Measurements from ENCODE around the gene REPS1. TPM values are rescaled to one million over a fixed set of nuclear protein-coding genes. Genes with fewer than 3 reads are reported as not detected.

The REPS1 gene
- total RNA-seq, 1 experiment from 2014 or later: 55.1 TPM

DNA sequence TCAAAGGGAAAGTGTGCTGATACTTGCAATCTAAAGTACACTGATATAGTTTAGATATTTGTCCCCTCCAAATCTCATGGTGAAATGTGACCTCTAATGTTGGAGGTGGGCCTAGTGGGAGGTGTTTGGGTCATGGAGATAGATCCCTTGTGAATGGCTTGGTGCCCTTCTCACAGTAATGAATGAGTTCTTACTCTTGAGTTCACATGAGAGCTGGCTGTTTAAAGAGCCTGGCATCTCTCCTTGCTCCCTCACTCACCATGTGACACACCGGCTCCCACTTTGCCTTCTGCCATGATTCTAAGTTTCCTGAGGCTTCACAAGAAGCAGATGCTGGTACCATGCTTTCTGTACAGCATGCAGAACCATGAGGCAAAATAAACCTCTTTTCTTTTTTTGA, 78.1 kb downstream of the REPS1 start:
- ChIA-PET POLR2A (no interaction called here), CTCF (no interaction called here)
- Mint-ChIP-seq H3K4me3 (no peak overlapping the region), H3K27me3 (ENCODE audit: low read depth) (no peaks in the 10 kb centered on the region), H3K27ac (no peak overlapping the region), H3K36me3 (peaks cover 71% of the 10 kb centered on the region), H3K4me1 (no peaks in the 10 kb centered on the region), H3K9me3 (no peaks in the 10 kb centered on the region)
- DNase-seq (ENCODE audit: low spot score) (no peak), ATAC-seq (no peak)
- TF ChIP-seq, protein P1, sequence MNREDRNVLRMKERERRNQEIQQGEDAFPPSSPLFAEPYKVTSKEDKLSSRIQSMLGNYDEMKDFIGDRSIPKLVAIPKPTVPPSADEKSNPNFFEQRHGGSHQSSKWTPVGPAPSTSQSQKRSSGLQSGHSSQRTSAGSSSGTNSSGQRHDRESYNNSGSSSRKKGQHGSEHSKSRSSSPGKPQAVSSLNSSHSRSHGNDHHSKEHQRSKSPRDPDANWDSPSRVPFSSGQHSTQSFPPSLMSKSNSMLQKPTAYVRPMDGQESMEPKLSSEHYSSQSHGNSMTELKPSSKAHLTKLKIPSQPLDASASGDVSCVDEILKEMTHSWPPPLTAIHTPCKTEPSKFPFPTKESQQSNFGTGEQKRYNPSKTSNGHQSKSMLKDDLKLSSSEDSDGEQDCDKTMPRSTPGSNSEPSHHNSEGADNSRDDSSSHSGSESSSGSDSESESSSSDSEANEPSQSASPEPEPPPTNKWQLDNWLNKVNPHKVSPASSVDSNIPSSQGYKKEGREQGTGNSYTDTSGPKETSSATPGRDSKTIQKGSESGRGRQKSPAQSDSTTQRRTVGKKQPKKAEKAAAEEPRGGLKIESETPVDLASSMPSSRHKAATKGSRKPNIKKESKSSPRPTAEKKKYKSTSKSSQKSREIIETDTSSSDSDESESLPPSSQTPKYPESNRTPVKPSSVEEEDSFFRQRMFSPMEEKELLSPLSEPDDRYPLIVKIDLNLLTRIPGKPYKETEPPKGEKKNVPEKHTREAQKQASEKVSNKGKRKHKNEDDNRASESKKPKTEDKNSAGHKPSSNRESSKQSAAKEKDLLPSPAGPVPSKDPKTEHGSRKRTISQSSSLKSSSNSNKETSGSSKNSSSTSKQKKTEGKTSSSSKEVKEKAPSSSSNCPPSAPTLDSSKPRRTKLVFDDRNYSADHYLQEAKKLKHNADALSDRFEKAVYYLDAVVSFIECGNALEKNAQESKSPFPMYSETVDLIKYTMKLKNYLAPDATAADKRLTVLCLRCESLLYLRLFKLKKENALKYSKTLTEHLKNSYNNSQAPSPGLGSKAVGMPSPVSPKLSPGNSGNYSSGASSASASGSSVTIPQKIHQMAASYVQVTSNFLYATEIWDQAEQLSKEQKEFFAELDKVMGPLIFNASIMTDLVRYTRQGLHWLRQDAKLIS (CRISPR knock-in tag; IDR thresholded peaks at IDR 0.05; ENCODE audit: borderline replicate concordance): no peak
- TF ChIP-seq ATF2 (CRISPR knock-in tag; IDR thresholded peaks at IDR 0.05; ENCODE audit: borderline replicate concordance, low read depth) (no peak), ZSCAN18 (CRISPR knock-in tag; IDR thresholded peaks at IDR 0.05) (no peak), SP1 (CRISPR knock-in tag; conservative IDR thresholded peaks at IDR 0.05) (no peak), E2F5 (CRISPR knock-in tag; IDR thresholded peaks at IDR 0.05) (no peak), ZBTB43 (CRISPR knock-in tag; IDR thresholded peaks at IDR 0.05) (no peak), ZNF425 (CRISPR knock-in tag; conservative IDR thresholded peaks at IDR 0.05) (no peak), GTF2I (CRISPR knock-in tag; conservative IDR thresholded peaks at IDR 0.05) (no peak)
- TF ChIP-seq, protein P2, sequence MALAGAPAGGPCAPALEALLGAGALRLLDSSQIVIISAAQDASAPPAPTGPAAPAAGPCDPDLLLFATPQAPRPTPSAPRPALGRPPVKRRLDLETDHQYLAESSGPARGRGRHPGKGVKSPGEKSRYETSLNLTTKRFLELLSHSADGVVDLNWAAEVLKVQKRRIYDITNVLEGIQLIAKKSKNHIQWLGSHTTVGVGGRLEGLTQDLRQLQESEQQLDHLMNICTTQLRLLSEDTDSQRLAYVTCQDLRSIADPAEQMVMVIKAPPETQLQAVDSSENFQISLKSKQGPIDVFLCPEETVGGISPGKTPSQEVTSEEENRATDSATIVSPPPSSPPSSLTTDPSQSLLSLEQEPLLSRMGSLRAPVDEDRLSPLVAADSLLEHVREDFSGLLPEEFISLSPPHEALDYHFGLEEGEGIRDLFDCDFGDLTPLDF (CRISPR knock-in tag; IDR thresholded peaks at IDR 0.05): no peak
- TF ChIP-seq, protein P3, sequence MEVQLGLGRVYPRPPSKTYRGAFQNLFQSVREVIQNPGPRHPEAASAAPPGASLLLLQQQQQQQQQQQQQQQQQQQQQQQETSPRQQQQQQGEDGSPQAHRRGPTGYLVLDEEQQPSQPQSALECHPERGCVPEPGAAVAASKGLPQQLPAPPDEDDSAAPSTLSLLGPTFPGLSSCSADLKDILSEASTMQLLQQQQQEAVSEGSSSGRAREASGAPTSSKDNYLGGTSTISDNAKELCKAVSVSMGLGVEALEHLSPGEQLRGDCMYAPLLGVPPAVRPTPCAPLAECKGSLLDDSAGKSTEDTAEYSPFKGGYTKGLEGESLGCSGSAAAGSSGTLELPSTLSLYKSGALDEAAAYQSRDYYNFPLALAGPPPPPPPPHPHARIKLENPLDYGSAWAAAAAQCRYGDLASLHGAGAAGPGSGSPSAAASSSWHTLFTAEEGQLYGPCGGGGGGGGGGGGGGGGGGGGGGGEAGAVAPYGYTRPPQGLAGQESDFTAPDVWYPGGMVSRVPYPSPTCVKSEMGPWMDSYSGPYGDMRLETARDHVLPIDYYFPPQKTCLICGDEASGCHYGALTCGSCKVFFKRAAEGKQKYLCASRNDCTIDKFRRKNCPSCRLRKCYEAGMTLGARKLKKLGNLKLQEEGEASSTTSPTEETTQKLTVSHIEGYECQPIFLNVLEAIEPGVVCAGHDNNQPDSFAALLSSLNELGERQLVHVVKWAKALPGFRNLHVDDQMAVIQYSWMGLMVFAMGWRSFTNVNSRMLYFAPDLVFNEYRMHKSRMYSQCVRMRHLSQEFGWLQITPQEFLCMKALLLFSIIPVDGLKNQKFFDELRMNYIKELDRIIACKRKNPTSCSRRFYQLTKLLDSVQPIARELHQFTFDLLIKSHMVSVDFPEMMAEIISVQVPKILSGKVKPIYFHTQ (CRISPR knock-in tag; IDR thresholded peaks at IDR 0.05): no peak
- TF ChIP-seq, protein P4, sequence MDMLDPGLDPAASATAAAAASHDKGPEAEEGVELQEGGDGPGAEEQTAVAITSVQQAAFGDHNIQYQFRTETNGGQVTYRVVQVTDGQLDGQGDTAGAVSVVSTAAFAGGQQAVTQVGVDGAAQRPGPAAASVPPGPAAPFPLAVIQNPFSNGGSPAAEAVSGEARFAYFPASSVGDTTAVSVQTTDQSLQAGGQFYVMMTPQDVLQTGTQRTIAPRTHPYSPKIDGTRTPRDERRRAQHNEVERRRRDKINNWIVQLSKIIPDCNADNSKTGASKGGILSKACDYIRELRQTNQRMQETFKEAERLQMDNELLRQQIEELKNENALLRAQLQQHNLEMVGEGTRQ (CRISPR knock-in tag; IDR thresholded peaks at IDR 0.05): no peak
